CD14-positive monocyte (primary cell): ENCODE measurements around the gene IL36G. TPM values are rescaled to one million over a fixed set of nuclear protein-coding genes. Genes with fewer than 3 reads are reported as not detected.

ENCODE experiments used
- DNase-seq, 3 donors: peaks; one replicate each; pipeline ENCODE4 v3.0.0-alpha.2; 2011 to 2022
- H2AFZ ChIP-seq: 2 replicates; pipeline ENCODE4 v1.6.0; 2012; ENCODE audit warnings: mild to moderate bottlenecking, low read depth, low read length, inconsistent platforms; ENCODE audit not compliant: insufficient read depth, poor library complexity, severe bottlenecking
- H3K27ac ChIP-seq, 2 donors: 1 replicate in 1 of 2; 2 replicates in 1 of 2; pipeline ENCODE4 v1.5.1; 2012 to 2013; ENCODE audit warnings: low read length in 2 of 2, control low read depth in 1 of 2, inconsistent platforms in 1 of 2, low read depth in 1 of 2, mild to moderate bottlenecking in 1 of 2
- H3K27me3 ChIP-seq, 2 donors: one replicate each; pipeline versions ENCODE4 v1.6.0 to v1.6.1; 2011 to 2013; ENCODE audit warnings: low read length in 2 of 2; ENCODE audit not compliant: control insufficient read depth in 2 of 2, insufficient read depth in 2 of 2
- H3K36me3 ChIP-seq, 2 donors: replicated peaks in 1 of 2; 1 replicate in 1 of 2; 2 replicates in 1 of 2; pipeline versions ENCODE4 v1.5.1 to v1.6.1; 2012 to 2013; ENCODE audit warnings: low read length in 2 of 2, control low read depth in 1 of 2, inconsistent platforms in 1 of 2, mild to moderate bottlenecking in 1 of 2; ENCODE audit not compliant: insufficient read depth in 2 of 2, control insufficient read depth in 1 of 2
- H3K4me1 ChIP-seq, 2 donors: 1 replicate in 1 of 2; 2 replicates in 1 of 2; pipeline versions ENCODE4 v1.5.1 to v1.6.1; 2012 to 2013; ENCODE audit warnings: low read length in 2 of 2, control low read depth in 1 of 2, inconsistent platforms in 1 of 2, mild to moderate bottlenecking in 1 of 2, moderate library complexity in 1 of 2; ENCODE audit not compliant: insufficient read depth in 2 of 2, control insufficient read depth in 1 of 2
- H3K4me2 ChIP-seq: replicated peaks from 2 replicates; pipeline ENCODE3; 2012; ENCODE audit warnings: low read length, moderate library complexity, mild to moderate bottlenecking; ENCODE audit not compliant: poor library complexity, severe bottlenecking; ENCODE audit errors: extremely low read depth
- H3K4me3 ChIP-seq, 3 experiments: fragments of 200-600 bp in 1 of 3; sonication (generic) in 1 of 3; replicated peaks in 1 of 3; 1 replicate in 2 of 3; 2 replicates in 1 of 3; pipeline ENCODE4 v1.5.1; 2011 to 2013; ENCODE audit warnings: low read length in 3 of 3, mild to moderate bottlenecking in 3 of 3, control low read depth in 2 of 3, low read depth in 2 of 3, inconsistent platforms in 1 of 3, moderate library complexity in 1 of 3
- H3K79me2 ChIP-seq: 2 replicates; pipeline ENCODE4 v1.6.0; 2012; ENCODE audit warnings: mild to moderate bottlenecking, control low read depth, inconsistent platforms, low read length, moderate library complexity; ENCODE audit not compliant: insufficient read depth
- H3K9ac ChIP-seq: 2 replicates; pipeline ENCODE4 v1.6.0; 2017; ENCODE audit warnings: low read length, mild to moderate bottlenecking; ENCODE audit not compliant: insufficient read depth, poor library complexity, severe bottlenecking
- H3K9me3 ChIP-seq, 2 donors: replicated peaks in 1 of 2; 1 replicate in 1 of 2; 2 replicates in 1 of 2; pipeline versions ENCODE4 v1.5.1 to v1.6.1; 2012 to 2013; ENCODE audit warnings: low read length in 2 of 2, control low read depth in 1 of 2; ENCODE audit not compliant: control insufficient read depth in 1 of 2, insufficient read depth in 1 of 2
- H4K20me1 ChIP-seq: 2 replicates; pipeline ENCODE4 v1.6.0; 2012; ENCODE audit warnings: mild to moderate bottlenecking, low read length, control low read depth, moderate library complexity; ENCODE audit not compliant: insufficient read depth
- H3K27ac Mint-ChIP-seq, 7 donors: one replicate each; pipeline ENCODE4 v1.8.0; 2020; ENCODE audit warnings: mild to moderate bottlenecking in 7 of 7, mixed read lengths in 7 of 7, moderate library complexity in 6 of 7, inconsistent platforms in 2 of 7
- H3K27me3 Mint-ChIP-seq, 3 donors: one replicate each; pipeline ENCODE4 v1.8.0; 2021 to 2022; ENCODE audit warnings: low read depth in 3 of 3, mild to moderate bottlenecking in 3 of 3, mixed read lengths in 3 of 3, moderate library complexity in 3 of 3, inconsistent platforms in 1 of 3
- H3K36me3 Mint-ChIP-seq, 2 donors: one replicate each; pipeline ENCODE4 v1.8.0; 2020; ENCODE audit warnings: mixed read lengths in 2 of 2, inconsistent platforms in 1 of 2, mild to moderate bottlenecking in 1 of 2
- H3K4me1 Mint-ChIP-seq: one replicate; pipeline ENCODE4 v1.8.0; 2020; ENCODE audit warnings: mild to moderate bottlenecking, mixed read lengths
- H3K4me3 Mint-ChIP-seq, 2 donors: one replicate each; pipeline ENCODE4 v1.8.0; 2020; ENCODE audit warnings: mild to moderate bottlenecking in 2 of 2, mixed read lengths in 2 of 2, moderate library complexity in 1 of 2
- H3K9me3 Mint-ChIP-seq, 7 donors: one replicate each; pipeline ENCODE4 v1.8.0; 2020 to 2022; ENCODE audit warnings: mixed read lengths in 7 of 7, mild to moderate bottlenecking in 6 of 7, moderate library complexity in 6 of 7, inconsistent platforms in 2 of 7
- WGBS: methylation state at CpG from one replicate; pipeline ENCODE4 v1.1.5; 2013; ENCODE audit warnings: missing lambda C conversion rate; ENCODE audit not compliant: insufficient coverage; 5-methylcytosine and 5-hydroxymethylcytosine counted together
- intact Hi-C, 2 donors: fragments of 100-400 bp; cut with micrococcal nuclease; formaldehyde crosslinking; loops; one replicate each; pipeline versions ENCODE4 v1.15.0 to v1.15.1; 2023
- polyA plus RNA-seq, 3 donors: library from polyadenylated mRNA; depleted of rRNA in 1 of 3; unstranded in 2 of 3; stranded (reverse) in 1 of 3; fragments of 300-500 nt in 2 of 3; fragments of >200 nt in 1 of 3; fragmentation: Illumina TruSeq in 2 of 3; gene quantifications; 1 replicate in 2 of 3; 2 replicates in 1 of 3; pipeline ENCODE4 v1.2.3, GENCODE V29; 2012 to 2021
- TF ChIP-seq, protein P1 (sequence below): fragments of 200-600 bp; IDR thresholded peaks from one replicate; pipeline ENCODE4 v1.8.0; 2022; ENCODE audit warnings: antibody characterized with exemption, mild to moderate bottlenecking

IL36G gene
- polyA plus RNA-seq, 3 donors: not detected

GRCh38 chr2:113013336-113013661 is 35.5 kb downstream of the IL36G start:
- no peak overlapping the region for H3K4me2 ChIP-seq
- no peaks in the 10 kb centered on the region for H3K4me1 ChIP-seq
- TF ChIP-seq, protein P1, sequence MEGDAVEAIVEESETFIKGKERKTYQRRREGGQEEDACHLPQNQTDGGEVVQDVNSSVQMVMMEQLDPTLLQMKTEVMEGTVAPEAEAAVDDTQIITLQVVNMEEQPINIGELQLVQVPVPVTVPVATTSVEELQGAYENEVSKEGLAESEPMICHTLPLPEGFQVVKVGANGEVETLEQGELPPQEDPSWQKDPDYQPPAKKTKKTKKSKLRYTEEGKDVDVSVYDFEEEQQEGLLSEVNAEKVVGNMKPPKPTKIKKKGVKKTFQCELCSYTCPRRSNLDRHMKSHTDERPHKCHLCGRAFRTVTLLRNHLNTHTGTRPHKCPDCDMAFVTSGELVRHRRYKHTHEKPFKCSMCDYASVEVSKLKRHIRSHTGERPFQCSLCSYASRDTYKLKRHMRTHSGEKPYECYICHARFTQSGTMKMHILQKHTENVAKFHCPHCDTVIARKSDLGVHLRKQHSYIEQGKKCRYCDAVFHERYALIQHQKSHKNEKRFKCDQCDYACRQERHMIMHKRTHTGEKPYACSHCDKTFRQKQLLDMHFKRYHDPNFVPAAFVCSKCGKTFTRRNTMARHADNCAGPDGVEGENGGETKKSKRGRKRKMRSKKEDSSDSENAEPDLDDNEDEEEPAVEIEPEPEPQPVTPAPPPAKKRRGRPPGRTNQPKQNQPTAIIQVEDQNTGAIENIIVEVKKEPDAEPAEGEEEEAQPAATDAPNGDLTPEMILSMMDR: no peak
- H3K79me2 ChIP-seq: no peaks in the 10 kb centered on the region
- Mint-ChIP-seq H3K4me3 (no peak overlapping the region), H3K9me3 (peaks cover 0 to 10% (median 2%) of the 10 kb centered on the region in 7 donors), H3K27ac (no peak overlapping the region), H3K27me3 (peaks cover 4 to 7% (median 7%) of the 10 kb centered on the region in 3 donors), H3K4me1 (no peaks in the 10 kb centered on the region), H3K36me3 (no peaks in the 10 kb centered on the region)
- intact Hi-C loops: no loop called here
- no peaks in the 10 kb centered on the region for H3K27me3 ChIP-seq
- H3K27ac ChIP-seq: no peak overlapping the region
- no peak overlapping the region for H3K4me3 ChIP-seq
- H2AFZ ChIP-seq: no peak overlapping the region
- no peak for DNase-seq
- WGBS: no CpG with 5 or more reads among the region's 3 CpGs
- H3K9ac ChIP-seq: no peak overlapping the region
- no peaks in the 10 kb centered on the region for H3K36me3 ChIP-seq
- no peaks in the 10 kb centered on the region for H4K20me1 ChIP-seq
- peaks cover 0 to 2% of the 10 kb centered on the region in 2 donors for H3K9me3 ChIP-seq

DNA sequence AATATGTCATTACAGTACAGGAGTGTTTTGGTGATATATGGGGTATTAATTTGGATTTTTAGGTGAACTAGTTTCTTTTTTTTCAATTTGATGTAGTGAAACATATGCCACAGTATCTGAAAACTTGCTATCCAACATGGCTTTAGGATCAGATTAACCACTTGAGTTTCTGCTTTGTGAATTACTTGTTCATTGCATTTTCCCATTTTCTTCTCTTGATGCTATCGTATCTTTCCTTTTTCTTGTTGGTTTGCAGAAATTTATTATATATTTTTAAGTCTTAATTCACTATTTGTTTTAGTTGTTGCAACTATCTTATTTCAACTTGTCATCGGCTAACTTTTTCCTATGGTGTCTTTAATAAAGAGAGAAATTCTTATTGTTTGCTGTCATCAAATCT is 36.3 kb downstream of the IL36G start:
- H3K9me3 Mint-ChIP-seq: peaks cover 1 to 10% (median 6%) of the 10 kb centered on the region in 7 donors
- TF ChIP-seq, protein P1: no peak
- H3K36me3 Mint-ChIP-seq: no peaks in the 10 kb centered on the region
- no peaks in the 10 kb centered on the region for H3K4me1 Mint-ChIP-seq
- H3K27ac ChIP-seq: no peak overlapping the region
- no peak overlapping the region for H3K4me3 Mint-ChIP-seq
- H3K27me3 Mint-ChIP-seq: peaks cover 4 to 9% (median 7%) of the 10 kb centered on the region in 3 donors
- intact Hi-C loops: no loop called here
- WGBS: no CpG with 5 or more reads among the region's 2 CpGs
- H3K4me2 ChIP-seq: no peak overlapping the region
- no peak overlapping the region for H3K9ac ChIP-seq
- H3K4me3 ChIP-seq: no peak overlapping the region
- H3K79me2 ChIP-seq: no peaks in the 10 kb centered on the region
- H3K36me3 ChIP-seq: no peaks in the 10 kb centered on the region
- H3K27ac Mint-ChIP-seq: no peak overlapping the region
- no peak for DNase-seq
- no peak overlapping the region for H2AFZ ChIP-seq
- peaks cover 0 to 2% of the 10 kb centered on the region in 2 donors for H3K9me3 ChIP-seq
- no peaks in the 10 kb centered on the region for H3K4me1 ChIP-seq
- no peaks in the 10 kb centered on the region for H3K27me3 ChIP-seq
- no peaks in the 10 kb centered on the region for H4K20me1 ChIP-seq
